Type B pancreatic cell (in vitro differentiated cells): ENCODE measurements around the gene RORC. TPM values are rescaled to one million over a fixed set of nuclear protein-coding genes. Genes with fewer than 3 reads are reported as not detected.

Experiments used
- DNase-seq: peaks from one replicate; pipeline ENCODE4 v3.0.0; 2021; ENCODE audit warnings: mixed read lengths; ENCODE audit not compliant: unreplicated experiment; ENCODE audit errors: extremely low spot score
- H3K27ac Mint-ChIP-seq: 2 replicates; pipeline ENCODE4 v1.8.0; 2021; ENCODE audit warnings: mild to moderate bottlenecking, mixed read lengths
- H3K27me3 Mint-ChIP-seq: 2 replicates; pipeline ENCODE4 v1.8.0; 2021; ENCODE audit warnings: mixed read lengths
- H3K36me3 Mint-ChIP-seq: 2 replicates; pipeline ENCODE4 v1.8.0; 2021; ENCODE audit warnings: mixed read lengths
- H3K4me1 Mint-ChIP-seq: one replicate; pipeline ENCODE4 v1.8.0; 2021; ENCODE audit warnings: mixed read lengths; ENCODE audit not compliant: unreplicated experiment
- H3K4me3 Mint-ChIP-seq: 2 replicates; pipeline ENCODE4 v1.8.0; 2021; ENCODE audit warnings: mild to moderate bottlenecking, mixed read lengths
- H3K9me3 Mint-ChIP-seq: 2 replicates; pipeline ENCODE4 v1.8.0; 2021; ENCODE audit warnings: mixed read lengths
- total RNA-seq: library from RNA; stranded (reverse); gene quantifications from 2 replicates; pipeline ENCODE4 v1.2.1, GENCODE V29; 2021; ENCODE audit warnings: low replicate concordance
- TF ChIP-seq, protein P1 (sequence below): fragments of 200-600 bp; sonication (generic); conservative IDR thresholded peaks from 2 replicates; pipeline ENCODE4 v1.5.0; 2021; ENCODE audit warnings: antibody characterized with exemption, mild to moderate bottlenecking

Gene RORC
- total RNA-seq, 1 donor from 2014 or later: not detected

DNA sequence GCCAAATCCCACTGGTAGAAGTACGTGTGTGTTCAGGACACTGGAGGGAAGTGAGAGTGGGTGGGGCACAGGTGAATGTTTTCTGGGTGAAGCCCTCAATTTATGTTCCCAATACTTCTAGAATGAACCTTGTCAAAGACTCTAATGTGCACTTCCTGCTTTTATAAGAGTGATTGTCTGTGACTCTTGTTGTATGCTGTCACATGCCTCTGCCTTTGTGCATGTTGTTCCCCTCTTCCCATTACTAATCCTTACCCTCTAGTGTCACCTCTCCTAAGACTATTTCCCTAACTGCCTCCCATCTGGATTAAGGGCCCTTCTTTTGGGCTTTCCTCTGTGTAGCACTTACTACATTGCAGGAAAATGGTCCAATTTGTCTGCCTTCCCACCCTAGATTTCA lies 23.8 kb downstream of the RORC start:
- no peaks in the 10 kb centered on the region for H3K36me3 Mint-ChIP-seq
- H3K27me3 Mint-ChIP-seq: peaks cover 59% of the 10 kb centered on the region
- H3K4me3 Mint-ChIP-seq: no peak overlapping the region
- DNase-seq: no peak
- H3K27ac Mint-ChIP-seq: peak overlapping the region; percentile 1
- peaks cover 10% of the 10 kb centered on the region for H3K4me1 Mint-ChIP-seq
- TF ChIP-seq, protein P1, sequence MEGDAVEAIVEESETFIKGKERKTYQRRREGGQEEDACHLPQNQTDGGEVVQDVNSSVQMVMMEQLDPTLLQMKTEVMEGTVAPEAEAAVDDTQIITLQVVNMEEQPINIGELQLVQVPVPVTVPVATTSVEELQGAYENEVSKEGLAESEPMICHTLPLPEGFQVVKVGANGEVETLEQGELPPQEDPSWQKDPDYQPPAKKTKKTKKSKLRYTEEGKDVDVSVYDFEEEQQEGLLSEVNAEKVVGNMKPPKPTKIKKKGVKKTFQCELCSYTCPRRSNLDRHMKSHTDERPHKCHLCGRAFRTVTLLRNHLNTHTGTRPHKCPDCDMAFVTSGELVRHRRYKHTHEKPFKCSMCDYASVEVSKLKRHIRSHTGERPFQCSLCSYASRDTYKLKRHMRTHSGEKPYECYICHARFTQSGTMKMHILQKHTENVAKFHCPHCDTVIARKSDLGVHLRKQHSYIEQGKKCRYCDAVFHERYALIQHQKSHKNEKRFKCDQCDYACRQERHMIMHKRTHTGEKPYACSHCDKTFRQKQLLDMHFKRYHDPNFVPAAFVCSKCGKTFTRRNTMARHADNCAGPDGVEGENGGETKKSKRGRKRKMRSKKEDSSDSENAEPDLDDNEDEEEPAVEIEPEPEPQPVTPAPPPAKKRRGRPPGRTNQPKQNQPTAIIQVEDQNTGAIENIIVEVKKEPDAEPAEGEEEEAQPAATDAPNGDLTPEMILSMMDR: no peak
- H3K9me3 Mint-ChIP-seq: no peaks in the 10 kb centered on the region

DNA sequence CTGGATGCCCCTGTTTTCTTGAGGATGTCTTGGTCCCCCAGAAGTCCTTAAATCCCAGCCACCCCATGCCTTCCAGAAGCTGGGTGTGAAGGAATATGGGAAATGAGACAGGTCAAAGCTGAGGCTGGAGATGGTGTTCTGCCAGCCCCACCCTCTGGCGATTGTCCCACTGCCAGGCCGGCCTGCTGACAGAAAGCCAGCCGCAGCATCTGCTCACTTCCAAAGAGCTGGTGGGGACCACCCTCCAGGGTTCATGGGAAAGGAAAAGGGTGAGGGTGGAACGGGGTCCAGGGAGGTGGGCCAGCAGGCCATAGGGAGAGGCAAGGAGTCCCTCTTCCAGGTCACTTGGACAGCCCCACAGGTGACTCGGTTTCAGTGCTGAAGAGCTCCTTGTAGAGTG lies 24.5 kb downstream of the RORC start:
- H3K27me3 Mint-ChIP-seq: peaks cover 55% of the 10 kb centered on the region
- H3K4me3 Mint-ChIP-seq: no peak overlapping the region
- peaks cover 10% of the 10 kb centered on the region for H3K4me1 Mint-ChIP-seq

DNA sequence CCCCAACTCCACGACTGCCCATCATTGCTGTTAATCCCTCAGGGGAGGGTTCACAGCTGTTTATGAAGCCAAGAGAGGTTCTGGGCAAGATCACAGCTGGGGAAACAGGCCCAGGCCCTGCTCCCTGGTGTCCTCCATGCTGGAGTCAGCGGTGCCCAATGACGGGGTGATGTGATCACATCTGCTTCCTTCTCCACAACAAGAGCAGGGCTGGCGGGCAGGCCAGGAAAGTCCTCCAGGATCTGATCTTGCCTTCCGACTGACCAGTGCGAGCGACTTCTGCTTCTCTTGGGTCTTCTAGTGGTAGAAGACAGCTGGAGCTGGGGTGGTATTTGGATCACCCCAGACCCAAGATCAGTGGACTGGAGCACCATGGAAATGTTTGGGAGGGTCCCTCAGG lies 25.4 kb downstream of the RORC start:
- Mint-ChIP-seq H3K4me1 (peaks cover 10% of the 10 kb centered on the region), H3K36me3 (no peaks in the 10 kb centered on the region), H3K27ac (no peak overlapping the region), H3K4me3 (no peak overlapping the region), H3K9me3 (no peaks in the 10 kb centered on the region), H3K27me3 (peaks cover 51% of the 10 kb centered on the region)
- TF ChIP-seq, protein P1: no peak
- DNase-seq: no peak

More for the DNA sequence above, 24.5 kb downstream of the RORC start:
- no peak for DNase-seq
- H3K36me3 Mint-ChIP-seq: no peaks in the 10 kb centered on the region
- H3K27ac Mint-ChIP-seq: no peak overlapping the region
- H3K9me3 Mint-ChIP-seq: no peaks in the 10 kb centered on the region
- TF ChIP-seq, protein P1: no peak

DNA sequence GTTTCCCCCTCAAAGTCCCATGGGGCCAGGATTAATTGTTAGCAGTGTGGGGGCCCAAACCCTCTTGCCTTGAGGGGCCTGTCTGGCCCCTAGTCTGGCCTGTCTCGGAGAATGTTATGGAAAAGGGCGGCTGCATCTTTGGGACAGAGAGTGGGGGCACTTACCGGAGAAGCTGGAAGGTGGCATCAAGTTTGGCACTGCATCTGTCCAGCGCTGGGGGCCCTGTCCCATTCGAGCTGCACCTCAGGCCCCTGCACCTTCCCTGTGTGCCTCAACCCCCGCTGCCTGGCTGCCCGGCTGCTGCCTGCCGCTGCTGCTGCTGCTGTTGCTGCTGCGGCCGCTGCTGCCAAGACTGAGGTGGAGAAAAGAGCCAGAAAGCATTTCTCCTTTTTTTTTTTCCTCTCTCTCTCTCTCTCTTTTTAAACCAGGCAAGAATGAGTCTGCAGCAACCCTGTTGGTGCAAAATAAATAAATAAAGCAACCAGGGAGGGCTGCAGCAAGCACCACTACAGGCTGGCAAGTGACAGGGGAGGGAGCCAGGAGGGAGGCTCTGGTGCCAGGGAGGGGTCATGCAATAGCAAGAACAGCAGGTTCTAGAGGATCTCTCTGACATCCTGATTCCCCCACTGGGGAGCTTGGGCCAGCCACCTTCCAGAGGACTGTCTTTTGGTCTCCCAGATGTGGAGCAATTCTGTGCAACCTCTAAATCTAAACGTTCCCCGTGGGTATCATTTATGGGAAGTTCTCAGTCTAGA lies 26.4 kb downstream of the RORC start, which contains the start of gene LINGO4:
TSS of gene LINGO4 (minus strand) at position 354 of the 755 bp plus-strand sequence. CDS start 2,715 bp downstream, outside the sequence.
- Mint-ChIP-seq H3K9me3 (no peaks in the 10 kb centered on the region), H3K27me3 (peaks cover 54% of the 10 kb centered on the region), H3K4me3 (no peak within 1 kb of the TSS), H3K36me3 (no peaks in the 10 kb centered on the region), H3K4me1 (peaks cover 10% of the 10 kb centered on the region), H3K27ac (no peak within 1 kb of the TSS)
- TF ChIP-seq, protein P1: no peak
- no peak for DNase-seq

DNA sequence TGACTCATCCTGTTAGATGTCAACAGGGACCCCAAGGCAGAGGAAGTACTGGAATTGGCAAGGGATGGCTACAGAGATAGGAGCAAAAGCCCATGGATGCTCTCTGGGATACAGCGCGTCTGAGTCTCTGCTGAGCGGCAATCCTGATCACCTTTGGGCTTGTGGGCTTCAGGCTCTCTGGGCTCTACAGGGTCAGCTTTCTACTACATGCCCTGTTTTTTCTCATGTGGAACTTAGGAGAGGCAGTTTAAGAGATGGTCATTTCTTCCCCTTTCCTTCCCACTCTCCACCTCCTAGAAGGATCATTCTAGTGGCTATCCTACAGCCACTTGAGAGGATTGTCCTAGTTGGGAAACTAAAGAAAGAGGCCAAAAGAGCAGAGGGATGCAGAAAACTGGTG lies 27.7 kb downstream of the RORC start:
- Mint-ChIP-seq H3K36me3 (no peaks in the 10 kb centered on the region), H3K27me3 (peaks cover 64% of the 10 kb centered on the region), H3K4me1 (peaks cover 7% of the 10 kb centered on the region), H3K27ac (no peak overlapping the region), H3K4me3 (no peak overlapping the region), H3K9me3 (no peaks in the 10 kb centered on the region)
- no peak for DNase-seq
- TF ChIP-seq, protein P1: no peak
